Measurements from ENCODE around the gene CCSER1. TPM values are rescaled to one million over a fixed set of nuclear protein-coding genes. Genes with fewer than 3 reads are reported as not detected.

CCSER1 gene
- total RNA-seq, 1 donor from 2014 or later, result 8.4 TPM

- Histone ChIP-seq H3K4me3 (no peak overlapping the region), H3K4me1 (peaks cover 3% of the 10 kb centered on the region), H3K27ac (no peak overlapping the region), H3K9me3 (no peaks in the 10 kb centered on the region), H3K27me3 (ENCODE audit: low read depth) (no peaks in the 10 kb centered on the region), H3K36me3 (no peaks in the 10 kb centered on the region)
- DNase-seq, result no peak
- no peak for TF ChIP-seq CTCF (IDR thresholded peaks at IDR 0.05)
- no peak for ATAC-seq
- intact Hi-C loops (cut with DNase I), result no loop called here
Observed at GRCh38 chr4:90545380-90545779, 418.2 kb downstream of the CCSER1 start.

- Histone ChIP-seq H3K36me3 (no peaks in the 10 kb centered on the region), H3K27me3 (ENCODE audit: low read depth) (no peaks in the 10 kb centered on the region), H3K4me1 (peaks cover 3% of the 10 kb centered on the region), H3K4me3 (no peak overlapping the region), H3K9me3 (no peaks in the 10 kb centered on the region), H3K27ac (no peak overlapping the region)
- intact Hi-C loops (cut with DNase I), result no loop called here
- DNase-seq (no peak), ATAC-seq (no peak)
- TF ChIP-seq CTCF (IDR thresholded peaks at IDR 0.05), result no peak
Observed at GRCh38 chr4:90546114-90546513, 418.9 kb downstream of the CCSER1 start.

- intact Hi-C loops (cut with DNase I), result no loop called here
- no peaks in the 10 kb centered on the region for H3K27me3 ChIP-seq (ENCODE audit: low read depth)
- DNase-seq, result no peak
- ATAC-seq, result no peak
- H3K4me3 ChIP-seq, result no peak overlapping the region
- no peak overlapping the region for H3K27ac ChIP-seq
- no peaks in the 10 kb centered on the region for H3K4me1 ChIP-seq
- no peaks in the 10 kb centered on the region for H3K36me3 ChIP-seq
- no peak for TF ChIP-seq CTCF (IDR thresholded peaks at IDR 0.05)
- no peaks in the 10 kb centered on the region for H3K9me3 ChIP-seq
Observed at GRCh38 chr4:90570615-90571014, 443.4 kb downstream of the CCSER1 start.

- intact Hi-C loops (cut with DNase I), result no loop called here
- ATAC-seq (no peak), DNase-seq (no peak)
- Histone ChIP-seq H3K4me3 (no peak overlapping the region), H3K36me3 (no peaks in the 10 kb centered on the region), H3K27ac (no peak overlapping the region), H3K27me3 (ENCODE audit: low read depth) (no peaks in the 10 kb centered on the region), H3K4me1 (no peaks in the 10 kb centered on the region), H3K9me3 (no peaks in the 10 kb centered on the region)
- no peak for TF ChIP-seq CTCF (IDR thresholded peaks at IDR 0.05)
Observed at GRCh38 chr4:90572996-90573395, 445.8 kb downstream of the CCSER1 start.

GRCh38 chr4:90575371-90575770, 448.2 kb downstream of the CCSER1 start:
- Histone ChIP-seq H3K27ac (no peak overlapping the region), H3K4me3 (no peak overlapping the region), H3K9me3 (no peaks in the 10 kb centered on the region), H3K27me3 (ENCODE audit: low read depth) (no peaks in the 10 kb centered on the region), H3K36me3 (no peaks in the 10 kb centered on the region), H3K4me1 (no peaks in the 10 kb centered on the region)
- ATAC-seq (no peak), DNase-seq (no peak)
- intact Hi-C loops (cut with DNase I), result no loop called here
- no peak for TF ChIP-seq CTCF (IDR thresholded peaks at IDR 0.05)

- H3K36me3 ChIP-seq, result no peaks in the 10 kb centered on the region
- H3K4me3 ChIP-seq, result no peak overlapping the region
- no peak for TF ChIP-seq CTCF (IDR thresholded peaks at IDR 0.05)
- H3K27me3 ChIP-seq (ENCODE audit: low read depth), result no peaks in the 10 kb centered on the region
- intact Hi-C loops (cut with DNase I), result no loop called here
- no peaks in the 10 kb centered on the region for H3K4me1 ChIP-seq
- DNase-seq (no peak), ATAC-seq (no peak)
- H3K27ac ChIP-seq, result no peak overlapping the region
- H3K9me3 ChIP-seq, result no peaks in the 10 kb centered on the region
Observed at GRCh38 chr4:90580326-90580725, 453.1 kb downstream of the CCSER1 start.
